Measurements from ENCODE around the gene ZNF358.

DNA sequence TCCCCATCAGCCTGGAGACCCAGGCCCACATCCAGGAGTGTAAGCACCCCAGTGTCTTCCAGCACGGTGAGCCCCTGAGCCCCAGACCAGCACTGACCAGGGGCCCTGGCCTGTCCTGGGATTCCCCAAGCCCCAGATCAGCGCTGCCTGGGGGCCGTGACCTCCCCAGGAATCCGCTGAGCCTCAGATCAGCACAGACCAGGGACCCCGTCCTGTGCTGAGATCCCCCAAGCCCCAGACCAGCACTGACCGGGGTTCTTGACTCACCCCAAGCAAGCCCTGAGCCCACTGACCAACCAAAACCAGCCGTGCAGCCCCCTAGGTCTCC is 12.3 kb downstream of the ZNF358 start:
- TF ChIP-seq, protein P1, sequence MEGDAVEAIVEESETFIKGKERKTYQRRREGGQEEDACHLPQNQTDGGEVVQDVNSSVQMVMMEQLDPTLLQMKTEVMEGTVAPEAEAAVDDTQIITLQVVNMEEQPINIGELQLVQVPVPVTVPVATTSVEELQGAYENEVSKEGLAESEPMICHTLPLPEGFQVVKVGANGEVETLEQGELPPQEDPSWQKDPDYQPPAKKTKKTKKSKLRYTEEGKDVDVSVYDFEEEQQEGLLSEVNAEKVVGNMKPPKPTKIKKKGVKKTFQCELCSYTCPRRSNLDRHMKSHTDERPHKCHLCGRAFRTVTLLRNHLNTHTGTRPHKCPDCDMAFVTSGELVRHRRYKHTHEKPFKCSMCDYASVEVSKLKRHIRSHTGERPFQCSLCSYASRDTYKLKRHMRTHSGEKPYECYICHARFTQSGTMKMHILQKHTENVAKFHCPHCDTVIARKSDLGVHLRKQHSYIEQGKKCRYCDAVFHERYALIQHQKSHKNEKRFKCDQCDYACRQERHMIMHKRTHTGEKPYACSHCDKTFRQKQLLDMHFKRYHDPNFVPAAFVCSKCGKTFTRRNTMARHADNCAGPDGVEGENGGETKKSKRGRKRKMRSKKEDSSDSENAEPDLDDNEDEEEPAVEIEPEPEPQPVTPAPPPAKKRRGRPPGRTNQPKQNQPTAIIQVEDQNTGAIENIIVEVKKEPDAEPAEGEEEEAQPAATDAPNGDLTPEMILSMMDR (conservative IDR thresholded peaks at IDR 0.05 in 1 of 2, IDR thresholded peaks at IDR 0.05 in 1 of 2; ENCODE audit: low read depth in 1 of 2, low read length in 2 of 2): no peak
- no peak for TF ChIP-seq EZH2 (IDR thresholded peaks at IDR 0.05; ENCODE audit: low read length, missing control alignments)

Data from fibroblast of lung (primary cell).